Ishikawa (cell line): ENCODE measurements around the gene TGFBR3.

Experiments used
- CEBPB ChIP-seq: IDR thresholded peaks from 2 replicates; pipeline ENCODE4 v1.6.1; 2012
- CREB1 ChIP-seq: IDR thresholded peaks from 2 replicates; pipeline ENCODE4 v1.6.1; 2012; ENCODE audit warnings: low read depth
- EGR1 ChIP-seq: IDR thresholded peaks from 2 replicates; pipeline ENCODE4 v1.6.1; 2012
- EP300 ChIP-seq: IDR thresholded peaks from 2 replicates; pipeline ENCODE4 v1.6.1; 2012; ENCODE audit warnings: borderline replicate concordance
- FOXM1 ChIP-seq: IDR thresholded peaks from 2 replicates; pipeline ENCODE4 v1.6.1; 2012; ENCODE audit warnings: low read depth, borderline replicate concordance
- MAX ChIP-seq: IDR thresholded peaks from 2 replicates; pipeline ENCODE4 v1.6.1; 2012
- NFIC ChIP-seq: IDR thresholded peaks from 2 replicates; pipeline ENCODE4 v1.6.1; 2012
- RAD21 ChIP-seq: IDR thresholded peaks from 2 replicates; pipeline ENCODE4 v1.6.1; 2012; ENCODE audit warnings: low read depth
- TAF1 ChIP-seq: IDR thresholded peaks from 2 replicates; pipeline ENCODE4 v1.6.1; 2012; ENCODE audit warnings: low read depth, mild to moderate bottlenecking
- TCF12 ChIP-seq: IDR thresholded peaks from 2 replicates; pipeline ENCODE4 v1.6.1; 2012; ENCODE audit warnings: low read depth
- TEAD4 ChIP-seq: IDR thresholded peaks from 2 replicates; pipeline ENCODE4 v1.6.1; 2012
- YY1 ChIP-seq: IDR thresholded peaks from 2 replicates; pipeline ENCODE4 v1.6.1; 2012; ENCODE audit warnings: low read depth
- ZBTB7A ChIP-seq: IDR thresholded peaks from 2 replicates; pipeline ENCODE4 v1.6.1; 2012; ENCODE audit warnings: low read depth
- TF ChIP-seq, protein P1 (sequence below): IDR thresholded peaks from 2 replicates; pipeline ENCODE4 v1.6.1; 2012; ENCODE audit warnings: low read depth, mild to moderate bottlenecking
- TF ChIP-seq, protein P2 (sequence below): IDR thresholded peaks from 2 replicates; pipeline ENCODE4 v1.6.1; 2012

The TGFBR3 gene

GRCh38 chr1:91874167-91874566 is 11.8 kb downstream of the TGFBR3 start:
- TF ChIP-seq, protein P1, sequence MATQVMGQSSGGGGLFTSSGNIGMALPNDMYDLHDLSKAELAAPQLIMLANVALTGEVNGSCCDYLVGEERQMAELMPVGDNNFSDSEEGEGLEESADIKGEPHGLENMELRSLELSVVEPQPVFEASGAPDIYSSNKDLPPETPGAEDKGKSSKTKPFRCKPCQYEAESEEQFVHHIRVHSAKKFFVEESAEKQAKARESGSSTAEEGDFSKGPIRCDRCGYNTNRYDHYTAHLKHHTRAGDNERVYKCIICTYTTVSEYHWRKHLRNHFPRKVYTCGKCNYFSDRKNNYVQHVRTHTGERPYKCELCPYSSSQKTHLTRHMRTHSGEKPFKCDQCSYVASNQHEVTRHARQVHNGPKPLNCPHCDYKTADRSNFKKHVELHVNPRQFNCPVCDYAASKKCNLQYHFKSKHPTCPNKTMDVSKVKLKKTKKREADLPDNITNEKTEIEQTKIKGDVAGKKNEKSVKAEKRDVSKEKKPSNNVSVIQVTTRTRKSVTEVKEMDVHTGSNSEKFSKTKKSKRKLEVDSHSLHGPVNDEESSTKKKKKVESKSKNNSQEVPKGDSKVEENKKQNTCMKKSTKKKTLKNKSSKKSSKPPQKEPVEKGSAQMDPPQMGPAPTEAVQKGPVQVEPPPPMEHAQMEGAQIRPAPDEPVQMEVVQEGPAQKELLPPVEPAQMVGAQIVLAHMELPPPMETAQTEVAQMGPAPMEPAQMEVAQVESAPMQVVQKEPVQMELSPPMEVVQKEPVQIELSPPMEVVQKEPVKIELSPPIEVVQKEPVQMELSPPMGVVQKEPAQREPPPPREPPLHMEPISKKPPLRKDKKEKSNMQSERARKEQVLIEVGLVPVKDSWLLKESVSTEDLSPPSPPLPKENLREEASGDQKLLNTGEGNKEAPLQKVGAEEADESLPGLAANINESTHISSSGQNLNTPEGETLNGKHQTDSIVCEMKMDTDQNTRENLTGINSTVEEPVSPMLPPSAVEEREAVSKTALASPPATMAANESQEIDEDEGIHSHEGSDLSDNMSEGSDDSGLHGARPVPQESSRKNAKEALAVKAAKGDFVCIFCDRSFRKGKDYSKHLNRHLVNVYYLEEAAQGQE: no peak
- TF ChIP-seq RAD21: no peak
- TF ChIP-seq NFIC: no peak
- TF ChIP-seq MAX: no peak
- TF ChIP-seq CEBPB: no peak
- TF ChIP-seq EP300: no peak
- TF ChIP-seq YY1: no peak
- no peak for TF ChIP-seq FOXM1
- TF ChIP-seq ZBTB7A: no peak
- no peak for TF ChIP-seq TCF12
- TF ChIP-seq TEAD4: no peak
- no peak for TF ChIP-seq EGR1
- TF ChIP-seq, protein P2, sequence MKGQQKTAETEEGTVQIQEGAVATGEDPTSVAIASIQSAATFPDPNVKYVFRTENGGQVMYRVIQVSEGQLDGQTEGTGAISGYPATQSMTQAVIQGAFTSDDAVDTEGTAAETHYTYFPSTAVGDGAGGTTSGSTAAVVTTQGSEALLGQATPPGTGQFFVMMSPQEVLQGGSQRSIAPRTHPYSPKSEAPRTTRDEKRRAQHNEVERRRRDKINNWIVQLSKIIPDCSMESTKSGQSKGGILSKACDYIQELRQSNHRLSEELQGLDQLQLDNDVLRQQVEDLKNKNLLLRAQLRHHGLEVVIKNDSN: no peak
- TF ChIP-seq CREB1: no peak
- no peak for TF ChIP-seq TAF1

DNA sequence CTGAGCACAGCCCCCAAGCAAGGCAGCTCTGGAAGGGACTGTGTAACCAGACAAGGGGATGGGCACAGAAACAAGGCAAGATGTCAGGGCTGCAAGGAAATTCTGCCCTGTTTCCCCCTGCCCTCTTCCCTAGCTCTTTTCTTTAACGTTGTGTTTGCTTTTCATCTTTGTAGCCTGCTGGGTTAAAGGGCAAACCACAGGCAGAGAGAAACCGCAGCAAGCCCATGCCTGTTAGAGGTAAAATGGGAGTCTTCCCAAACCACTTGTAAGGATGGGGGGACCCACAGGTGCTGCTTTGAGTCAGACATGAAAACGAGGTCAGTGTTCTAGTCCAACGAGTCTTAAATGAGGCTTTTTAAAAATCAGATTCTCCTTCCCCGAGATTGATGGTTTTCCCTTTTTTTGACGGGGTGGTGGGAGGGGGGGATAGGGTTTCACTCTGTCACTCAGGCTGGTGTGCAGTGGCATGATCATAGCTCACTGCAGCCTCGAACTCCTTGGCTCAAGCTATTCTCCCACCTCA is 13.3 kb downstream of the TGFBR3 start:
- no peak for TF ChIP-seq CREB1
- TF ChIP-seq, protein P1: no peak

DNA sequence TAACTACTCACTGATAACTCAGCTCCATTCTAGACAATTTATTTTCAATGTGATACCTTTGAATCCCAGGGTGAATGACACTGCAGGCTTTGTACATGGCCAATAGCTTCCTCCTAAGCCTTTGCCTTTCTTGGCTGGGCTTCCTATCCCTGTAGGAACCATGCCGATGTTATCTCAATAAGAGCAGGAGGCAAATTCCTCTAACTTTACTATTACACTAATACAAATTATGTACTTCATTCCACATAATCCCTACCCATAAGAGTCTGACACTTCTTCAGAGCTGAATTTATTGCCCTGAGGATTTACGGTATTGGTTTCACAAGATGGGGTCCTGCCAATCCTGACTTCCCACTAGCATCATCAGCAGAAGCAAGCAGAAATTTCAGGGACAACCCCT is 14.0 kb downstream of the TGFBR3 start:
- TF ChIP-seq TAF1 (no peak), TEAD4 (no peak), NFIC (no peak), MAX (no peak), CREB1 (no peak), FOXM1 (no peak), RAD21 (no peak), ZBTB7A (no peak), TCF12 (no peak), EGR1 (no peak), EP300 (no peak), CEBPB (no peak), YY1 (no peak)
- TF ChIP-seq, protein P2: no peak
- TF ChIP-seq, protein P1: no peak

DNA sequence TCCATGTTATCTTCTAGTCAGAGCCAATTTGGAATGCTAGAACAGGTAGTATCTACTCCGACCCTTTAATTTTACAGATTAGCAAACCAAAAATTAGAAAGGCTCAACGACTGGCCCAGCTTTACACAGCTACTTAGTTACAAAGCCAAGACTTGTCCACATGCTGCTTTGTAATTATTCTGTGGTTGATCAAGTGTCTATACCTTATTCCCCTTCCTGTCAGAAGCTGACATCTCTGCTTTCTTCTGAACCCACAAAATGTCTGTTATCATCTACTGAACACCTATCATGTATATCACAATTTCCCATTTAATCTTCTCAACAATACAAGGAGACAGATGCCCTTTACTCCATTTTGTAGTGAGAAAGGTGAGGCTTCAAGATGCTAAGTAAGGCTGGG is 15.6 kb downstream of the TGFBR3 start:
- TF ChIP-seq, protein P1: no peak
- no peak for TF ChIP-seq CEBPB
- TF ChIP-seq CREB1: no peak
- TF ChIP-seq TAF1: no peak
- TF ChIP-seq EGR1: no peak
- TF ChIP-seq FOXM1: no peak
- TF ChIP-seq, protein P2: no peak
- no peak for TF ChIP-seq MAX
- no peak for TF ChIP-seq EP300
- TF ChIP-seq RAD21: no peak
- no peak for TF ChIP-seq YY1
- no peak for TF ChIP-seq ZBTB7A
- no peak for TF ChIP-seq TCF12
- no peak for TF ChIP-seq NFIC
